IgD-negative memory B cell (primary cell): ENCODE data around the gene SEC24D. TPM values are rescaled to one million over a fixed set of nuclear protein-coding genes. Genes with fewer than 3 reads are reported as not detected.

Experiments
- H3K27ac Mint-ChIP-seq, 3 donors: one replicate each; pipeline ENCODE4 v1.8.0; 2020 to 2022; ENCODE audit warnings: mild to moderate bottlenecking in 3 of 3, mixed read lengths in 3 of 3, moderate library complexity in 1 of 3
- H3K27me3 Mint-ChIP-seq: one replicate; pipeline ENCODE4 v1.8.0; 2021; ENCODE audit warnings: mixed read lengths
- H3K36me3 Mint-ChIP-seq: one replicate; pipeline ENCODE4 v1.8.0; 2020; ENCODE audit warnings: mild to moderate bottlenecking, mixed read lengths
- H3K4me1 Mint-ChIP-seq, 3 donors: one replicate each; pipeline ENCODE4 v1.8.0; 2020 to 2022; ENCODE audit warnings: mixed read lengths in 3 of 3, mild to moderate bottlenecking in 1 of 3
- H3K4me3 Mint-ChIP-seq, 4 donors: one replicate each; pipeline ENCODE4 v1.8.0; 2020 to 2022; ENCODE audit warnings: mild to moderate bottlenecking in 4 of 4, mixed read lengths in 4 of 4, moderate library complexity in 3 of 4
- H3K9me3 Mint-ChIP-seq, 3 donors: one replicate each; pipeline ENCODE4 v1.8.0; 2020 to 2021; ENCODE audit warnings: mixed read lengths in 3 of 3, mild to moderate bottlenecking in 1 of 3
- polyA plus RNA-seq: library from polyadenylated mRNA; unstranded; fragments of 300-500 nt; fragmentation: Illumina TruSeq; gene quantifications from one replicate; pipeline ENCODE4 v1.2.3, GENCODE V29; 2021

Gene SEC24D
- polyA plus RNA-seq, 1 donor from 2014 or later, result 12.9 TPM

DNA sequence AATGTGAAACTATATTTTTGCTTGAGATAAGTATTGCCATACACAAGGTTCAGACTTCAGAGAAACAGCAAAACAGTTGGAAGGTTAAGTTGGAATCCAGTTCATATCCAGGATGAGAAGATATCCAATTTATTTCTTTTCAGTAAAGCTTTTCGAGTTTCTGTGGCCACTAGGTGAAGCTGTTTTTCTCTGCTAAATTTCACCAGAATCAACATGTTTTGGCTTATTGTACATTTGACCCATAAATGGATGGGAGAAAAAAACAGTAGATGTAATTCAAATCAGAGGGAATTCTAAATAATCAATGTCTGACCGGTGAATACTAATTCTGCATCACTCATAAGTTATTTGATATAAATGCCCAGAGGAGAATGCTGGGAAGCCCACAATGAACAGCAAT lies 159.8 kb downstream of the SEC24D start:
- peaks cover 4% of the 10 kb centered on the region for H3K36me3 Mint-ChIP-seq
- H3K27ac Mint-ChIP-seq, result no peak overlapping the region
- no peaks in the 10 kb centered on the region for H3K4me1 Mint-ChIP-seq
- H3K4me3 Mint-ChIP-seq, result no peak overlapping the region
- H3K27me3 Mint-ChIP-seq, result no peaks in the 10 kb centered on the region
- no peaks in the 10 kb centered on the region for H3K9me3 Mint-ChIP-seq

Other genes with a start within 250 kb of the SEC24D start
- gene METTL14, start 150.7 kb downstream of the SEC24D start, polyA plus RNA-seq, result 41.1 TPM
- not detected for gene SYNPO2, start 52.7 kb upstream of the SEC24D start, polyA plus RNA-seq